Fibroblast of skin of left biceps (primary cell): Measurements from ENCODE around the gene RASSF4.

Experiments
- DNase-seq, 2 experiments: peaks; one replicate each; pipeline ENCODE4 v3.0.0-alpha.2; 2013; ENCODE audit warnings: low read depth in 2 of 2

RASSF4 gene

GRCh38 chr10:44988957-44989585 lies 29.5 kb downstream of the RASSF4 start:
- DNase-seq = no peak

DNA sequence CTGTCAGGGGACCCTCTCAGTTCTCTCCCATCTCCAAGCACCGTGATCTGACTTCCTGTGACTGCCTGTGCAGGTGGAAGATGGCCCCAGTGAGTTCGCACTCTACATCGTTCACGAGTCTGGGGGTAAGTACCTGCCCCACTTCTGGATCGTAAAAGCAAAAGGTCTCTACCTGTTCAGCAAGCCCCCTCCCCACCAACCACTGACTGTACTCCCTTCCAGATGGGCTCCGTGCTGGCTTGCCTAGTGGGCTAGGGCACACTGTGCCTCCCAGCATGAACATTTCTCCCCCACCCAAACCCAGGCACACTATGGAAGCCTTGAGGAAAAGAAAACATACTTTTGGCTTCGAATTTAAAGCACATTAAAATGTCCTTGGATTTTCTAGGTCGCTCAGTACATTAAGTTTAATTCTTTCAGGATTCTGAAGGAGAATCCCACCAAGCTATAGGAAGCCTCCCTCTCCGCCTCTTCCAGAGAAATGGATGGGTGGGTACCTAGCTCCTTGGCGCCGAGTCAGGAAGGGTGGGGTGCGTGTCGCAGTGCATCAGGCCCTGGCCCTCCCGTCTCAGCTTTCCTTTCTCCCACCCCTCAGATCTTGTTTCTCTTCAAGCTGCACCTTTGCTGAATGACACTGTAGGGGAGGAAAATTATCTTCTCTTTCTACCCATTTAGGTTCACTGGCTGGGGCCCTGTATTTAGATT lies 30.1 kb downstream of the RASSF4 start:
- no peak for DNase-seq

GRCh38 chr10:44990302-44990655 lies 30.7 kb downstream of the RASSF4 start:
- DNase-seq = no peak

GRCh38 chr10:44990965-44991364 lies 31.4 kb downstream of the RASSF4 start:
- DNase-seq = no peak

DNA sequence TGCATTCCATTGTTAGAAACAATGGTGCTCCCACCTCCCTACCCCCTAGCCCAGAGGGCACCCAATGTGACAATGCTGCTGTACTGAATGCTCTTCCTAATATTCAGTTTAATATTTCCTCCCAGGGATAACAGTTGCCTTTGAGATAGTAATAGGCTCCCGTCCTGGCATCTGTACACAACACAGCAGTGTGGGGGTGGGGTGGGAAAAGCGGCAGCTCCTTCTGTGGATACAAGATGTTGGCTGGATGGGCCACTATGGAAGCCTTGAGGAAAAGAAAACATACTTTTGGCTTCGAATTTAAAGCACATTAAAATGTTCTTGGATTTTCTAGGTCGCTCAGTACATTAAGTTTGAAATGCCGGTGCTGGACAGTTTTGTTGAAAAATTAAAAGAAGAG lies 32.0 kb downstream of the RASSF4 start:
- DNase-seq = no peak

DNA sequence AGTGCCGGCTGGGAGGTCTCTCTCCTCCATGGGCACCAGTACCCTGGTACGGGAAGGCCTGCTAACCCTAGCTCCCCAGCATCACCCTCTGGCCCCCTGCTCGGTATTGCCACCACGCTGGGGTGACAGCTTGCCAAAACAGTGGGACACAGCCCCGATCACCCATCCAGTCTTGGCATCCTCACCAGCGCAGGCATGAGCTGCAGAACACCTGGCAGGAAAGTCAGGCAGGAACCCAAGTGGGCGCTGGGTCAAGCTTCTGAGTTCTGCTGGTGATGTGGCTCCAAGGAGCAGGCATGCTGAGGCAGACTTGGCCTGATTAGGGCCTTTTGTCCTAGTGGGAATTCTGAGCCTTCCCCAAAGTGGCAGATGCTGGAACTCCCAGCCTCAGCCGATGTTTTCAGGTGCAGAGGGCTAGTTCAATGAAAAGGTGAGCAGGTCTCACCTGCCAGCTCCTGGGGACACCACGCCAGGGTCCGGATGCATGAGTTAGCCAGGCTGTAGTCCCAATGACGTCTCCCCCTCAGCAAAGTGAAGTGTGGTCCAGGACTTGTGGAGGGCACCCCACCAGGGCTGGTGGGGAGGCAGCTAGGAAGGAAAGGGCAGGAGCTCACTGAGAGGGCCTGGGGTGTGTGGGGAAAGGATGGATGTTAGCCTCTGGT lies 32.6 kb downstream of the RASSF4 start:
- DNase-seq = no peak

GRCh38 chr10:44992732-44993225 lies 33.2 kb downstream of the RASSF4 start:
- no peak for DNase-seq

DNA sequence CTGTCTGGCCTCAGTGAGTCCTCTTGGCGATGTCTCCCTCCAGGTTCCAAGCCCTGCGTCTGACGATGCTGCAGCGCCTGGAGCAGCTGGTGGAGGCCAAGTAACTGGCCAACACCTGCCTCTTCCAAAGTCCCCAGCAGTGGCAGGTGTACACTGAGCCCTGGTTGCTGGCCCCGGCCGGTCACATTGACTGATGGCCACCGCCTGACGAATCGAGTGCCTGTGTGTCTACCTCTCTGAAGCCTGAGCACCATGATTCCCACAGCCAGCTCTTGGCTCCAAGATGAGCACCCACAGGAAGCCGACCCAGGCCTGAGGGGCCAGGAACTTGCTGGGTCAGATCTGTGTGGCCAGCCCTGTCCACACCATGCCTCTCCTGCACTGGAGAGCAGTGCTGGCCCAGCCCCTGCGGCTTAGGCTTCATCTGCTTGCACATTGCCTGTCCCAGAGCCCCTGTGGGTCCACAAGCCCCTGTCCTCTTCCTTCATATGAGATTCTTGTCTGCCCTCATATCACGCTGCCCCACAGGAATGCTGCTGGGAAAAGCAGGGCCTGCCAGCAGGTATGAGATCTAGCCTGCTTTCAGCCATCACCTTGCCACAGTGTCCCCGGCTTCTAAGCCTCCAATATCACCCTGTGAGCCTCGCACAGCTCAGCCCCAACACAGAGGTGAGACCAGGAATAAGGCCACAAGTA lies 33.8 kb downstream of the RASSF4 start:
- DNase-seq = no peak

GRCh38 chr10:44993922-44994751 lies 34.5 kb downstream of the RASSF4 start:
- DNase-seq = peak; percentile 55 to 61

- no peak for DNase-seq
Observed at GRCh38 chr10:44994752-44995530, 35.3 kb downstream of the RASSF4 start.

DNA sequence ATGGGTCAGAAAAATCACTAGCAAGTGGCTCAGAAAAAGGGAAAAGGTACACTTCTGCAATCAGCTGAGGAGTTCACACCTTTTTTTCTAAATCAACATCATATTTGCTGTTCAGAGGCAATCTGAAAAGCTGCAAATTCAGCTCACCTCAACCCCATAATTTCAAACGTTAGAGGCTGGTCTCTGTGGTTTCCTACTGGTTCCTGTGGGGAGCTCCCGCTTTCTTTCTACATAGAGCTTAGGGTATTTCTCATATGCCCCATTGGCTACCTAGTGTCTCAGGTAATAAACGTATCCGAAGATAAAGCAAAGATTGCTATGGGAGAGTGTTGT lies 35.9 kb downstream of the RASSF4 start:
- no peak for DNase-seq

DNA sequence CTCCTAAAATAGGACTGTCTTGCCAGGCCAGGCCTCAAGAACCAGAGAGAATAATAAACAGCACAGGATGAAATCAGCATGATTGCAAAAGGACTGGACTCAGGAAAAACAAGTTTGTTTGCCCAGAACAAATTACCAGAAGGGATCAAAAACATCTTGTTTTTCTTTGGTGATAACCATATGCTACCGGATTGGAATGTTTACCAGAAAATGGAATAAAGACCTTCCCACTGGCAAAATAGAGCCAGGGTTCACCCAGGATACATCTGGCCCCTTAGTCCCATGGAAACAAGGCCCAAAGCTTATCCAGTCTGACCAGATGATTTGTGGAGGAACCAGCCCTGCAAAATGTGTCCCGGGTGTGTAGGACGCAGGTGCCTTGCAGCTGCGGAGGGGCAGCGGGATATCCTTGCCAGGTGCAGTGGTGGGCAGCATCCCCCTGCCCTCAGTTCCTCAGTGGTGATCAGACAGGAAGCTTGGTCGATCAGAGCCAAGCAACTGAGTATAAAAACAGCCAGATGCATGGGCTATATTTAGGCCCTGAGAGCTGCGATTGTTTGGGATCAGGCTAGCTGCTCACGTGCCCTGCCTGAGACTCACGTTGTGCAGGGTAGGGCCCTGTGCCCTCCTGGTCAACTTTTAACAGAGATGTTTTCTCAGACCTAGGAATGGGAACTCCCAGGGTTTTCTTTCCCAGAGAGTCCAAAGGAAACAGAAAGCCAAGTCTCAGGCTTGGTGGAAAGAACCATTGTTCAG lies 36.5 kb downstream of the RASSF4 start:
- no peak for DNase-seq

GRCh38 chr10:44997105-44997748 lies 37.6 kb downstream of the RASSF4 start:
- DNase-seq = no peak

- no peak for DNase-seq
Observed at GRCh38 chr10:44998146-44998631, 38.6 kb downstream of the RASSF4 start.

DNA sequence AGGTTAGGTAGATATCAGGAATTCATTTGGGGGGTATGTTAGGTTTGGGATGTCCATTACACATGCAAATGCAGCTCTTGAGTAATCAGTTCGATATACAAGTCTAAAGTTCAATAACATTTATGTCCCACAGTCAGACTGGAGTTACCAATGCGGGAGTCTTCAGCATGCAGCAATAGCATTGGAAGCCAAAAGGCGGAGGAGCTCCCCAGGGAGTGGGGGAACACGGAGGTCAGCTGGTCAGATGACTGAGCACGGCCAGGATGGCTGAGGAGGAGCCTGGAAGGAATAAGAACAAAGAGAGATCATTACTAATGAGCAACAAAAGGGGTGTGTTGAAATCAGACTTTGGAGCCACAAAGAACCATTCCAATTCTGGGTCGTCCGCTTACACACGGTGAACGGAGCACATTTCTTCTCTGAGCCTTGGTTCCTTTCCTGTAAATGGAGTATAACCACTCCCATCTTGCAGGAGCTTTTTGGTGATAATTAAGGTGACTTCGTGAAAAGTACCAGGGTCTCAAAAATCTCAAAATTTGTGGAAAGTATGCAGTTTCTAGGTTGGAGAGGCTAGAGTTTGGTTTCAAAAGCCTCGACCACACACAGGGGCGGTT lies 40.6 kb downstream of the RASSF4 start:
- no peak for DNase-seq

GRCh38 chr10:45000752-45001380 lies 41.3 kb downstream of the RASSF4 start, which contains the start of gene ZNF22:
Gene ZNF22, plus strand, starts transcription at chr10:45000923. Its CDS starts 2,446 bp downstream, at chr10:45003369.
- DNase-seq = peak in 1 of 2 experiments; percentile 55

- DNase-seq = peak in 1 of 2 experiments; percentile 15
Observed at GRCh38 chr10:45001381-45002148, 42.0 kb downstream of the RASSF4 start.
